GM10248 (cell line): ENCODE measurements around the gene CCDC3.

Source experiments
- CTCF ChIA-PET: fragments of 300-600 bp; sonication (Branson Sonifier 250); formaldehyde crosslinking; extraction: SDS; loops from one replicate; lab custom pipeline; 2021; ENCODE audit warnings: antibody characterized with exemption; lab: Yijun Ruan, JAX
- POLR2A ChIA-PET: fragments of 350-650 bp; sonication (Branson Sonifier 250); formaldehyde crosslinking; extraction: SDS; loops from one replicate; lab custom pipeline; 2020; ENCODE audit warnings: antibody characterized with exemption; lab: Yijun Ruan, JAX
- DNase-seq: peaks from one replicate; pipeline ENCODE4 v3.0.0; 2012; ENCODE audit errors: extremely low spot score
- CTCF ChIP-seq: IDR thresholded peaks from 2 replicates; pipeline ENCODE4 v1.5.1; 2012; ENCODE audit warnings: mild to moderate bottlenecking, low read depth; ENCODE audit errors: extremely low read depth, missing control alignments, control extremely low read depth

The CCDC3 gene

GRCh38 chr10:12975266-12975665 lies 26.2 kb downstream of the CCDC3 start:
- CTCF ChIA-PET: no interaction called here
- DNase-seq: peak; percentile 23
- TF ChIP-seq CTCF: no peak
- POLR2A ChIA-PET: no interaction called here

- no peak for DNase-seq
- ChIA-PET CTCF (no interaction called here), POLR2A (no interaction called here)
- no peak for TF ChIP-seq CTCF
Observed at GRCh38 chr10:12974491-12975199, 26.9 kb downstream of the CCDC3 start.

- ChIA-PET POLR2A (no interaction called here), CTCF (no interaction called here)
- TF ChIP-seq CTCF: no peak
- DNase-seq: no peak
Observed at GRCh38 chr10:12974078-12974477, 27.4 kb downstream of the CCDC3 start.

GRCh38 chr10:12973149-12973718 lies 28.3 kb downstream of the CCDC3 start:
- ChIA-PET CTCF (interaction anchor here (0.7 kb wide), 1 partner anchor 11 kb away, joined by 3 read pairs; no protein-coding TSS in a partner anchor), POLR2A (no interaction called here)
- no peak for TF ChIP-seq CTCF
- no peak for DNase-seq

- POLR2A ChIA-PET: no interaction called here
- DNase-seq: no peak
- CTCF ChIA-PET: interaction anchor here (0.7 kb wide), 1 partner anchor 13 kb away, joined by 3 read pairs; no protein-coding TSS in a partner anchor
- TF ChIP-seq CTCF: no peak
Observed at GRCh38 chr10:12972146-12972545, 29.4 kb downstream of the CCDC3 start.

- DNase-seq: no peak
- TF ChIP-seq CTCF: no peak
- POLR2A ChIA-PET: no interaction called here
- CTCF ChIA-PET: interaction anchor here (1.0 kb wide), 1 partner anchor 9 kb away, joined by 4 read pairs; no protein-coding TSS in a partner anchor
Observed at GRCh38 chr10:12971001-12971788, 30.3 kb downstream of the CCDC3 start.
